Measurements from ENCODE around the gene ARHGAP29.

The ARHGAP29 gene

GRCh38 chr1:94260635-94261387 lies 23.4 kb upstream of the ARHGAP29 start:
- no peak for DNase-seq

GRCh38 chr1:94259635-94260289 lies 22.4 kb upstream of the ARHGAP29 start:
- DNase-seq = no peak

GRCh38 chr1:94258873-94259331 lies 21.5 kb upstream of the ARHGAP29 start:
- DNase-seq = no peak

DNA sequence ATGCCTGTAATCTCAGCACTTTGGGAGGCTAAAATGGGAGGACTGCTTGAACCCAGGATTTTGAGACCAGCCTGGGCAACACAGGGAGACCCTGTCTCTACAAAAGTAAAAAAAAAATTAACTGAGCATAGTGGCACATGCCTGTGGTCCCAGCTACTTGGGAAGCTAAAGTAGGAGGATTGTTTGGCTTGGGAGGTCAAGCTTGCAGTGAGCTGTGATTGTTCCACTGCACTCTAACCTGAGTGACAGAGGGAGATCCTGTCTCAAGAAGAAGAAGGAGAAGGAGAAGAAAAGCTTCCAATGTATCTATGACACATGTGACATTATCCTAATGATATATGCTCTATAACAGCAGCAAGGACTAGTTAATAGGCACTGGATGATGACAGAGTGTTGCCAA lies 20.1 kb upstream of the ARHGAP29 start:
- DNase-seq = no peak

DNA sequence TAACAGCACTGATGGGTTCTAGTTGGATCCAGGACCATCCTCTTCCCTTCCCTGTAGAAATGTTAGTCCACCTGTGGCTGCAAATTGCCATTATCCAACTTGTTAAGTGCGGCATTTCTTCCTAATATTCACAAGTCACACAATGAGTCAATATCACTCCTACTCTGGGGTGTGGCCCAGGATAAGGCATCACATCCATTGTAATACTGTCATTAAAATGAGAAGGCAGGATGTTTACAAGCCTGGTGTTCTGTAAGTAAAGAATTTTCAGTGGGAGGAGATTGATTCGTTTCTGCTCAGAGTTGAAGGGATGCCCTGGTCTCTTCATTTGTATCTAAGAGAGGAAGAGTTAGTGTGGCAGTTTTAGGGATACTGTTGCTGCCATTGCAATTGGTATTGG lies 18.1 kb upstream of the ARHGAP29 start:
- DNase-seq = no peak

GRCh38 chr1:94254073-94254810 lies 16.9 kb upstream of the ARHGAP29 start:
- no peak for DNase-seq

- no peak for DNase-seq
Observed at GRCh38 chr1:94253456-94254017, 16.2 kb upstream of the ARHGAP29 start.

- no peak for DNase-seq
Observed at GRCh38 chr1:94250341-94250740, 13.0 kb upstream of the ARHGAP29 start.

DNA sequence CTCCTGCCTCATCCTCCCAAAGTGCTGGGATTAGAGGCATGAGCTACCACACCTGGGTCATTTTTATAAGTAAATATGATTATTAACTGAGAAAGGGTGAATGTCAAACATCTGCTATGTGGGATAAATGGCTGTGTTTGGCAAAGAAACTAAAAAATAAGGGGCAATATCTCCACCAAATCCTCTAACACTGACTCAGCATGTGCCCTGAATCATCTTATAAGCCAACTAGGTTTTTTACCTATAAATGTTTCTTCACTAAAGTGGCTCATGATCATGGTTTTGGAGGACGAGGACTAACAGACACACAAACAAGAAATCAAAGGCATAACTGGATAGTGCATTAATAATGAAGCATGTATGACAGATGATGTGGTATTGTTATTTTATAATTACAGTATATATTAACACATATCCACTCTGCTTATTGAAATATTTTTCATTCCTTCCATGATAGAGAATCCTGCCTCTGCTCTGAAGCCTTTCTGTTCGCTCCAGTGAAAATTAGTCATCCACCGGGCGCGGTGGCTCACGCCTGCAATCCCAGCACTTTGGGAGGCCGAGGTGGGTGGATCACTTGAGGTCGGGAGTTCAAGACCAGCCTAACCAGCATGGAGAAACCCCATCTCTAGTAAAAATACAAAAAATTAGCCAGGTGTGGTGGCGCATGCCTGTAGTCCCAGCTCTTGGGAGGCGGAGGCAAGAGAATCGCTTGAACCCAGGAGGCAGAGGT lies 11.7 kb upstream of the ARHGAP29 start:
- DNase-seq = no peak

DNA sequence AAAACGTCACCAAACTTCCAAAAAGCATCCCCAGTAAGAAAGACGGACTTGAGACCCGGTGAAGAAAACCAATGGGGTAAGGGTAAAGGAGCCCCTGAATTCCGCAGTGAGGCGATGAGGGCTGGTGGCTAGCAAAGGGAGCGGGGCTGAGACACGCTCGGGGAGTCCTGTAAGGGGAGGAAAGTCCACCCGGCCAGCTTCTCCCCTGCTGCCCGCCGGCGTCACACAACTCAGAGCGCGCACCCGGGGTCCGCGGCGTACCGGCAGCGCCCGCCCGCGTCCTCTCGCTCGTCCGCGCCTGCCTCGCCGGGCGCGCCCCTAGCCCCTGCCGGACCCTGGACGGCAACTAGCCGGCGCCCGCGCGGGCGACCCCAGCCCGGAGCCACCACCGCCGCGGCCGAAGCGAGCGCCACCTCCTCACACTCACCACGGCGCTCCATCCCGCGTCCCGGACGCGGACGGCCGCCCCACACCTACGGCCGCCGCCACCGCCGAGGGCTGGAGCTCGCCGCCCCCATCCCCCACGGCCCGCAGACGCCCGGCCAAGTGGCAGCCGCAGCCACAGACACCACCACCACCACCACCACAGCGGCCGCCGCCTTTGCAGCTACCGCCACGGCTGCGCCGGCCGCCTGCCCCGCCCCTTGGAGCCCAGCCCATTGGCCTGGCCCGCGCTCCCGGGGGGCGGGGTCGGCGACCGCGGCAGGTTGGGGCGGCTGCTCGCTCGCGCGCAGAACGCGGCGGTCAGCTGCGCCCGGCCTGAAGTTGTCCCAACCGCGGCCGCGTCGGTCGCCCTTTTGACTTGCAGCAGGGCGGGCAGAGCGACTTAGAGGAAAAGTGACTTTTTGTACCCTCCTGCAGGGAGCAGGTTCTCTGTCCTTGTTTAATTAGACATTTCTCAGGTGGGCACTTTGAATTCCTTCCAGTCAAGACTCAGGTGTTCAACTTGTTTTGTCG lies 10.0 kb upstream of the ARHGAP29 start:
- DNase-seq = peak; percentile 12

DNA sequence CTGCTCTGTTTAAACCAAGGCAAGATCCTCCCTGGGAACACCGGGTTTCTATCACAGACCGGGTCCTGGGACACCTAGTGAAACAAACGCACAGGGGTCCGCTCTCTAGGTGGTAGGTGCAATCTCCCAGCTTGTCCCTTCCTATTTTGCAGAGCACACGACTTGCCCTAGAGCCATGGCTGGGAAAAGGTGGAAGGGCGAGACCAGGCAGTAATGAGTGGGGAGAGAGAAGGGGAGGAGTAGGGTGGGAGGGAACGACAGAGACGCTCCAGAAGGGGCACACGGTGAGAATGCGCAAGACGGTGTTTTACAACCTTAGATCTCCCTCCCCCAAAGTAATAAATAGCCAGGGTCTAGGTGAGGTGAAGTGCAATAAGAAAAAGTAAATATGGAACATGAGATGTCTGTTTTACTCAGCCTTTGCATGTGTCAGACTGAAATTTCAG lies 9.3 kb upstream of the ARHGAP29 start:
- no peak for DNase-seq

GRCh38 chr1:94245747-94246438 lies 8.5 kb upstream of the ARHGAP29 start:
- no peak for DNase-seq

GRCh38 chr1:94244816-94245215 lies 7.4 kb upstream of the ARHGAP29 start:
- no peak for DNase-seq

- DNase-seq = no peak
Observed at GRCh38 chr1:94243665-94244064, 6.3 kb upstream of the ARHGAP29 start.

DNA sequence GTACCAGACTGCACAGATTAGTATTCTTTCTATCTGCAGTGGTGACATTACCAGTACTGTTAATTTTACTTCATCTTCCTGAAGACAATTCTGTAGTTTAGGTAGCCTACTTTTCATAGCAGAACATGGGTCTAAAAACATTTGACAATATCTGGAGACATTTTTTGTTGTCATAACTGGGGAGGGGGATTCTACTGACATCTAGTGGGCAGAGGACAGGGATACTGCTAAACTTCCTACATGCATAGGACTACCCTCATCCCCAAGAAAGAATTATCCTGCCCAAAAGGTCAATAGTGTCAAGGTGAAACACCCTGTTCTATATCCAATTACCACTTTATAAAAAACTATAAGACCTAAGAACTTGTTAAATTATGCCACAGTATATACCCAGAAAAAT lies 3.4 kb upstream of the ARHGAP29 start:
- DNase-seq = peak; percentile 3

DNA sequence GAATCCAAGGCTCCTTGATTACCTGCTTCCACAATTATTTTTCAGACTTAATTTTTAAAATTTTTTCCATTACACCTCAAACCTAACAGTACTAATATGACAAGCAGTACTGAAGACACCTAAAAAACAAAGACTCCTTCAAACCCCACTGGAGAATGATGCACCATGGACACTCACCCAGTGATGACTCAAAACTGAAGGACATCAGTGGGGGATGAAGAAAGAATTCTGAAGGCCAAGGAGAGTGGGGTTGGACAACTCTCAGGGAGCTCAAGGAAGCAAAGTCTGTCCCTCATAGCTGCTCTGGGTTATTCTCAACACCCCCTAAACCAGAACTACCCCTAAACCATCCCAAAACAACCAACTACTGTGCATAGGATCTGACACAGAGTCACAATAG lies 2.4 kb upstream of the ARHGAP29 start:
- no peak for DNase-seq

- DNase-seq = no peak
Observed at GRCh38 chr1:94239051-94239450, 1.7 kb upstream of the ARHGAP29 start.

- DNase-seq = peak; percentile 5
Observed at GRCh38 chr1:94236630-94237290, 624 bp downstream of the ARHGAP29 start.

DNA sequence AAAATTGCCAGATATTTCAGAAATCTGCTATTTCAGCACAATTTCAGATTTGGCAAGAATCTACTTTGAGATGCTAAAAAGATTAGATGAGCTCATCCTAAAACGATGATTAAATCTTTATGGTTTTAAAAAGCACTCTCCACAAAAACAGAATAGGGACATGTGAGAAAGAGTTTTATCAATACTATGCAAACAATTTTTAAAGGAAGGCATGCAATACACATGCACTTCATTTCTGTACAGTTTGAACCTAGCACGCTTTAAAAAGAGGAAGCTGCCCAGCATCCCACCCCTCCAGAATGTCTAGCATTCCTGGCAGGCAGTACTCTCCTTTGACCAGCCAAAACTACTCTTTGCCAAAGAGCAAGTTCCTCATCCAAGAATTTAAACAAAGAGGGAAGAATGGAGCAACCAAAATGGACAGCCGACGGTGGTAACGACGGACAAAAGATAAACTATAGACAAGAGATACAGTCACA lies 1.3 kb downstream of the ARHGAP29 start:
- DNase-seq = no peak
